Anterior cingulate cortex (tissue), 58 donors: ENCODE data around the gene WDR70.
"Not testable (repeated sequence)": the region's sequence is repeated elsewhere in the genome, so short reads cannot be mapped to it uniquely, and the experiment has no call there.

Experiments used
- DNase-seq, 58 donors: peaks; one replicate each; lab custom pipeline; 2025; lab: John Stamatoyannopoulos, UW

WDR70 gene

DNA sequence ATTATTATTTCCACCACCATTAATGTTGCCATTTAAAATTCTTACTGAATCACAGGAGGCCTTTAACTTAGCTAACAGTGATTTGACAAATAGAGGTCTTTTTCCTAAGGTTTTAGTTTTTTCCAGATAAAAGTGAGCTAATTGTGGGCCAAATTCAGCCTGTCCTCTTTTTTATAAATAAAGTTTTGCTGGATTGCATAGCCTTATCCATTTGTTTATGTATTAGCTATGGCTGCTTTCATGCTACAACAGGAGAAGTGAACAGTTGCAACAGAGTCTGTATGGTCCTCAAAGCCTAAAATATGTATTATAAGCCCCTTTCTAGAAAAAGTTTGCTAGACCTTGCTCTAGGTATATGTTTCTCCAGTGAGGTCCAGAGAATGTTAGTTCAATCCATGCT lies 288.3 kb downstream of the WDR70 start:
- DNase-seq, result no peak

DNA sequence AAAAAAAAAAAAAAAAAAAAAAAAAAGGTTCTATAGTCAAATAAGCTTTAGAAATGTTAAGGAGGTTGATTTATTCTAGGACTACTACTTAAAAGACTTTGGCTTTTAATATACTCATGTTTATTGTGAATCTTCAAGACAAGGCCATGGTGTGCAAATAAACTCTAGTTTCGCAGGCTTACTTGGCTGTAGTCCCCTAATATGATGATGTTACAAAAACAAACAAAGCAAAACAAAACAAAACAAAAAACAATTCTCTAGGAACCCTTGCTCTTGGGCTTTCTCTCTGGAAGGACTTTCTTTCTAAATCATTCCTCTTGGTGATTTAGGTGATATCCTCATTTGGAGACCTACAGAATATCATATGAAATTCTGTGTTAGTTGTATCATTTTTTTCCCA lies 288.7 kb downstream of the WDR70 start:
- DNase-seq, result no peak

GRCh38 chr5:37668524-37669047 lies 289.5 kb downstream of the WDR70 start:
- DNase-seq, result peak in 2 of 58 donors; percentile 2 to 5

GRCh38 chr5:37672118-37672588 lies 293.0 kb downstream of the WDR70 start:
- not testable (repeated sequence) for DNase-seq

DNA sequence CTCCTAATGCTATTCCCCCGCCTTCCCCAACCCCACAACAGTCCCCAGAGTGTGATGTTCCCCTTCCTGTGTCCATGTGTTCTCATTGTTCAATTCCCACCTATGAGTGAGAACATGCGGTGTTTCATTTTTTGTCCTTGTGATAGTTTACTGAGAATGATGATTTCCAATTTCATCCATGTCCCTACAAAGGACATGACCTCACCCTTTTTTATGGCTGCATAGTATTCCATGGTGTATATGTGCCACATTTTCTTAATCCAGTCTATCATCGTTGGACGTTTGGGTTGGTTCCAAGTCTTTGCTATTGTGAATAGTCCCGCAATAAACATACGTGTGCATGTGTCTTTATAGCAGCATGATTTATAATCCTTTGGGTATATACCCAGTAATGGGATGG lies 295.2 kb downstream of the WDR70 start:
- DNase-seq, result not testable (repeated sequence)

DNA sequence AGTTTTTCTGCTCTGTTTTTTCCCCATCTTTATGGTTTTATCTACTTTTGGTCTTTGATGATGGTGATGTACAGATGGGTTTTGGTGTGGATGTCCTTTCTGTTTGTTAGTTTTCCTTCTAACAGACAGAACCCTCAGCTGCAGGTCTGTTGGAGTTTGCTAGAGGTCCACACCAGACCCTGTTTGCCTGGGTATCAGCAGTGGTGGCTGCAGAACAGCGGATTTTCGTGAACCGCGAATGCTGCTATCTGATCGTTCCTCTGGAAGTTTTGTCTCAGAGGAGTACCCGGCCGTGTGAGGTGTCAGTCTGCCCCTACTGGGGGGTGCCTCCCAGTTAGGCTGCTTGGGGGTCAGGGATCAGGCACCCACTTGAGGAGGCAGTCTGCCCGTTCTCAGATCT lies 300.2 kb downstream of the WDR70 start:
- not testable (repeated sequence) for DNase-seq

DNA sequence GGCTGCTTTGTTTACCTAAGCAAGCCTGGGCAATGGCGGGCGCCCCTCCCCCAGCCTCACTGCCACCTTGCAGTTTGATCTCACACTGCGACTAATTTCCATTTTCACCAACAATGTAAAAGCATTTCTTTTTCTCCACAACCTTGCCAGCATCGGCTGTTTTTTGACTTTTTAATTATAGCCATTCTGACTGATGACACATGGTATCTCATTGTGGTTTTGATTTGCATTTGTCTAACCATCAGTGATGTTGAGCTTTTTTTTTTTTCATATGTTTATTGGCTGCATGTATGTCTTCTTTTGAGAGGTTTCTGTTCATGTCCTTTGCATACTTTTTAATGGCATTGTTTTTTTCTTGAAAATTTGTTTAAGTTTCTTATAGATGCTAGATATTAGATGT lies 300.8 kb downstream of the WDR70 start:
- not testable (repeated sequence) for DNase-seq

GRCh38 chr5:37683072-37683471 lies 304.0 kb downstream of the WDR70 start:
- no peak for DNase-seq

DNA sequence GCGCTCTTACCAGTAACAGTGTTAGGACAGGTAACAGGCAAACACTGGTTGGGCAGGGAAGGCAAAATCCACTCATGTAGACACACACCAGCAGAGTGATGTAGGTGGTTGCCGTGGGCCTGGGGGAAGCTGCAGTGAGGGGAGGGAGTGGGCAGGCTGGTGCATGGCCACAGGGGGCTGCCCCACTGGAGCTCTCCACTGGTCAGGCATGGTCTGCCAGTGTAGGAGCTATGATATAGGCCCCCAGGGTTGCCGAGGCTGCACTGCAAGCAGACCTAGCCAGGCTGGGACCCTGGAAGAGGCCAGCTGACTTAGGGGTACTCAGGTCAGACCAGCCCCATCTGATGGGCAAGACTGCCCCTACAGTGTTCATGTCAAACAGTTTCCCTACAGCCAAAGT lies 306.1 kb downstream of the WDR70 start:
- no peak for DNase-seq

- DNase-seq, result no peak
Observed at GRCh38 chr5:37685816-37686215, 306.7 kb downstream of the WDR70 start.

- DNase-seq, result not testable (repeated sequence)
Observed at GRCh38 chr5:37688925-37689324, 309.8 kb downstream of the WDR70 start.

- DNase-seq, result not testable (repeated sequence)
Observed at GRCh38 chr5:37694333-37694732, 315.2 kb downstream of the WDR70 start.

GRCh38 chr5:37694867-37695266 lies 315.7 kb downstream of the WDR70 start:
- no peak for DNase-seq

GRCh38 chr5:37695647-37696046 lies 316.5 kb downstream of the WDR70 start:
- DNase-seq, result no peak

- DNase-seq, result no peak
Observed at GRCh38 chr5:37696190-37697021, 317.3 kb downstream of the WDR70 start.

- DNase-seq, result no peak
Observed at GRCh38 chr5:37701868-37702267, 322.8 kb downstream of the WDR70 start.

DNA sequence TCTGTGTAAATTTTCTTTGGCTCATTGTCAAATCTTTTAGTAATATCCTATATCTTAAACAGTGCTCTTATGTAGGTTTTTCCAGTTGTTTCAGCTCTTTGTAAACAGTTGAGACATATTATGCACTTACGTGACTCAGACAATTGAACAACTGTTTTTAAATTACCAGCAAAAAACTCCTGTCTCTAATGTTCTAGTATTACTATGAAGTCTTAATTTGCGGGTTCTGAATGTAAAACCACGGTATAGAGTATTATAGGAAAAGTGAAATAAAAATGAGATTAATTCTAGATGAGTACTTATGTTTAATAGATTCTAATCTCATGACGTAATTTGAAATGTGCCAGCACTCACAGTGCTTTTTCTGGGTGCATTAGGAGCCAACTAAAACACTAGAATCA lies 324.7 kb downstream of the WDR70 start:
- no peak for DNase-seq

- no peak for DNase-seq
Observed at GRCh38 chr5:37704406-37704805, 325.3 kb downstream of the WDR70 start.

- DNase-seq, result no peak
Observed at GRCh38 chr5:37709020-37709419, 329.9 kb downstream of the WDR70 start.

DNA sequence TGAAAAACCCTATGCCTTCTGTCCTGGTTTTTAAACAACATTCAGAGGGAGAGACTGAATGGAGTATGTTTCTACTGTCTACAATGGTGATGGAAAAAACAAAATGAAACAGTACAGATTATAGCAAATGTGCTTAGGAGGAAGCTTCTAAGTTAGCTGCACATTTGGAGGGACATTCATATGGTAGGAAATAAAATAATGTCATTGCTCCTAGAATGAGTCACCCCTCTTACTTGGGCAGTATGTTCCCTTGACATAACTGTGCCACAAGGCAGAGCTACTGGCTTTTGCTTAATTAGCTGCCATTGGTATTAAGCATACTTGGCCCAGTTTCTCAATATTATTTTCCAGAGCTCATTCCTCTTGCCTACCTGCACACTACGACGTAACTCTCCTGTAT lies 331.8 kb downstream of the WDR70 start:
- DNase-seq, result no peak

GRCh38 chr5:37712750-37713149 lies 333.6 kb downstream of the WDR70 start:
- DNase-seq, result no peak

GRCh38 chr5:37714756-37715155 lies 335.6 kb downstream of the WDR70 start:
- no peak for DNase-seq
